Gastroesophageal sphincter (tissue), 4 donors: Measurements from ENCODE around the gene PELO. TPM values are rescaled to one million over a fixed set of nuclear protein-coding genes. Genes with fewer than 3 reads are reported as not detected.

Experiments used
- ATAC-seq: fragments of 150-250 bp; one replicate; pipeline ENCODE4 v1.9.1; 2016; ENCODE audit warnings: mild to moderate bottlenecking, moderate library complexity
- H3K27ac ChIP-seq, 4 donors: fragments of 200-600 bp; sonication (generic) in 3 of 4; 1 replicate in 3 of 4; 2 replicates in 1 of 4; pipeline ENCODE4 v1.5.1; 2016 to 2019
- H3K27me3 ChIP-seq: fragments of 200-600 bp; sonication (generic); one replicate; pipeline ENCODE4 v1.5.1; 2019
- H3K36me3 ChIP-seq, 2 donors: fragments of 200-600 bp; sonication (generic); one replicate each; pipeline ENCODE4 v1.5.1; 2019; ENCODE audit warnings: control low read depth in 1 of 2
- H3K4me1 ChIP-seq, 3 donors: fragments of 200-600 bp; sonication (generic); 1 replicate in 2 of 3; 2 replicates in 1 of 3; pipeline ENCODE4 v1.5.1; 2016 to 2019; ENCODE audit warnings: control low read depth in 2 of 3
- H3K4me3 ChIP-seq, 2 donors: fragments of 200-600 bp; sonication (generic); one replicate each; pipeline ENCODE4 v1.5.1; 2019; ENCODE audit warnings: mild to moderate bottlenecking in 1 of 2, moderate library complexity in 1 of 2
- H3K9me3 ChIP-seq, 3 donors: fragments of 200-600 bp; sonication (generic); one replicate each; pipeline ENCODE4 v1.5.1; 2017 to 2019; ENCODE audit warnings: control low read depth in 2 of 3
- CTCF ChIP-seq, 4 experiments: fragments of 200-600 bp in 2 of 4; fragments of 450-650 bp in 2 of 4; sonication (generic) in 1 of 4; IDR thresholded peaks; one replicate each; pipeline ENCODE4 v1.5.1; 2017 to 2019; ENCODE audit warnings: antibody characterized with exemption in 4 of 4, mild to moderate bottlenecking in 2 of 4, moderate library complexity in 2 of 4
- EP300 ChIP-seq: sonication (generic); formaldehyde crosslinking; IDR thresholded peaks from one replicate; pipeline ENCODE4 v1.6.1; 2017; ENCODE audit warnings: antibody characterized with exemption, mild to moderate bottlenecking
- POLR2A ChIP-seq, 2 donors: fragments of 450-650 bp; IDR thresholded peaks; one replicate each; pipeline ENCODE4 v1.6.1; 2017; ENCODE audit warnings: antibody characterized with exemption in 2 of 2, mild to moderate bottlenecking in 2 of 2, moderate library complexity in 1 of 2
- POLR2AphosphoS5 ChIP-seq: sonication (generic); formaldehyde crosslinking; IDR thresholded peaks from one replicate; pipeline ENCODE4 v1.6.1; 2017; ENCODE audit warnings: antibody characterized with exemption
- WGBS, 2 donors: methylation state at CpG; one replicate each; pipeline ENCODE4 v1.1.5; 2018; ENCODE audit warnings: low coverage in 1 of 2; 5-methylcytosine and 5-hydroxymethylcytosine counted together
- total RNA-seq, 4 donors: library from RNA; depleted of rRNA; stranded (reverse); fragments of >200 nt; gene quantifications; one replicate each; pipeline ENCODE4 v1.1.0, GENCODE V29; 2016

The PELO gene
- total RNA-seq, 4 donors from 2014 or later: 49.4 to 78.0 (median 59.0) TPM

GRCh38 chr5:52802272-52802973, 14.7 kb downstream of the PELO start:
- Histone ChIP-seq H3K27me3 (no peaks in the 10 kb centered on the region), H3K9me3 (no peaks in the 10 kb centered on the region), H3K4me1 (peaks cover 20 to 96% (median 30%) of the 10 kb centered on the region in 3 donors), H3K4me3 (peak overlapping the region; percentile 51 to 64), H3K27ac (peak overlapping the region; percentile 40 to 96 (median 84)), H3K36me3 (peaks cover 0 to 8% of the 10 kb centered on the region in 2 donors)
- TF ChIP-seq CTCF (IDR thresholded peaks at IDR 0.05) (no peak), POLR2AphosphoS5 (no peak), EP300 (no peak), POLR2A (IDR thresholded peaks at IDR 0.05) (no peak)
- no peak for ATAC-seq
- 33 to 43% methylated on average over 2 of the region's 2 CpGs for WGBS, 2 donors

GRCh38 chr5:52802974-52803336, 15.2 kb downstream of the PELO start:
- H3K9me3 ChIP-seq: no peaks in the 10 kb centered on the region
- H3K27ac ChIP-seq: peak overlapping the region in 3 of 4 donors; percentile 70 to 96 (median 92)
- peaks cover 0 to 8% of the 10 kb centered on the region in 2 donors for H3K36me3 ChIP-seq
- TF ChIP-seq CTCF (IDR thresholded peaks at IDR 0.05) (no peak), EP300 (no peak)
- H3K4me3 ChIP-seq: peak overlapping the region; percentile 51 to 64
- no peaks in the 10 kb centered on the region for H3K27me3 ChIP-seq
- H3K4me1 ChIP-seq: peaks cover 20 to 96% (median 26%) of the 10 kb centered on the region in 3 donors
- no peak for ATAC-seq
- WGBS, 2 donors: 23 to 30% methylated on average over 6 of the region's 6 CpGs

- Histone ChIP-seq H3K4me3 (peak overlapping the region; percentile 51 to 64), H3K27ac (peak overlapping the region; percentile 55 to 96 (median 81)), H3K36me3 (peaks cover 0 to 8% of the 10 kb centered on the region in 2 donors), H3K27me3 (no peaks in the 10 kb centered on the region), H3K9me3 (no peaks in the 10 kb centered on the region), H3K4me1 (peaks cover 9 to 95% (median 25%) of the 10 kb centered on the region in 3 donors)
- TF ChIP-seq POLR2A (IDR thresholded peaks at IDR 0.05) (no peak), POLR2AphosphoS5 (no peak), EP300 (no peak), CTCF (IDR thresholded peaks at IDR 0.05) (no peak)
- no peak for ATAC-seq
- 21 to 24% methylated on average over 2 of the region's 2 CpGs for WGBS, 2 donors
Measured at GRCh38 chr5:52804387-52804791, 16.7 kb downstream of the PELO start.

GRCh38 chr5:52804981-52805380, 17.3 kb downstream of the PELO start:
- H3K27me3 ChIP-seq: no peaks in the 10 kb centered on the region
- TF ChIP-seq POLR2A (IDR thresholded peaks at IDR 0.05) (no peak), EP300 (no peak), POLR2AphosphoS5 (peak; percentile 8), CTCF (IDR thresholded peaks at IDR 0.05) (no peak)
- 33 to 39% methylated on average over 1 to 2 of the region's 2 CpGs for WGBS, 2 donors
- peaks cover 10 to 97% (median 26%) of the 10 kb centered on the region in 3 donors for H3K4me1 ChIP-seq
- H3K27ac ChIP-seq: peak overlapping the region; percentile 55 to 96 (median 81)
- H3K4me3 ChIP-seq: peak overlapping the region in 1 of 2 donors; percentile 64
- peaks cover 0 to 8% of the 10 kb centered on the region in 2 donors for H3K36me3 ChIP-seq
- ATAC-seq: no peak
- H3K9me3 ChIP-seq: no peaks in the 10 kb centered on the region

GRCh38 chr5:52805615-52806014, 17.9 kb downstream of the PELO start:
- Histone ChIP-seq H3K9me3 (no peaks in the 10 kb centered on the region), H3K4me1 (peaks cover 12 to 98% (median 33%) of the 10 kb centered on the region in 3 donors), H3K4me3 (no peak overlapping the region), H3K36me3 (peaks cover 0 to 8% of the 10 kb centered on the region in 2 donors), H3K27me3 (no peaks in the 10 kb centered on the region), H3K27ac (peak overlapping the region; percentile 21 to 96 (median 81))
- ATAC-seq: no peak
- TF ChIP-seq EP300 (no peak), POLR2A (IDR thresholded peaks at IDR 0.05) (no peak), POLR2AphosphoS5 (no peak), CTCF (IDR thresholded peaks at IDR 0.05) (no peak)
- WGBS, 2 donors: 63 to 76% methylated on average over 2 of the region's 2 CpGs
